ENCODE results near the gene SLC16A14. TPM values are rescaled to one million over a fixed set of nuclear protein-coding genes. Genes with fewer than 3 reads are reported as not detected.

The SLC16A14 gene
- total RNA-seq, 1 donor = under 0.01 TPM

DNA sequence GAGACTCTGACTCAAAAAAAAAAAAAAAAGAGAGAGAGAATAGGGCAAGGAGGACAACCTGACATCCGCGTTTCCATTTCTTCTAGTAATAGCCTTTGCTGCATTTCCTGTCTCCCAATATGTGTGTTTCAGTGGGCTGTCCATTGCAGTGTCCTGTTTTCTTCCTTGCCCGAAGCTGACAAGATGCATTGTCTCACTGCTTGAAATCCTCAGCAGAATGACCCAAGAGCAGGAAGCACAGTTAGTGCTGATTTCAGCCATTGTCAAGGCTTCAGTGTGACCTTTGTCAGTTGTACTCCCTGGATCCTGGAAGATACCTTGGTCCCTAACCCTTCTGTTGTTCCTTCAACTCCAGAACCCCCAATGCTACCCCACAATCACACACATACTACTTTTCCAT lies 71.2 kb downstream of the SLC16A14 start:
- no peak overlapping the region for H3K4me3 ChIP-seq (ENCODE audit: insufficient read depth, low read length)
- no peaks in the 10 kb centered on the region for H3K36me3 ChIP-seq (ENCODE audit: insufficient read depth, low read length)
- no peak overlapping the region for H3K27ac ChIP-seq (ENCODE audit: low read depth, low read length)
- H3K79me2 ChIP-seq (ENCODE audit: insufficient read depth, low read length) = no peaks in the 10 kb centered on the region
- no peaks in the 10 kb centered on the region for H4K20me1 ChIP-seq (ENCODE audit: insufficient read depth, low read length)
- H3K4me2 ChIP-seq (ENCODE audit: insufficient read depth, low read length) = no peak overlapping the region
- TF ChIP-seq CTCF (IDR thresholded peaks at IDR 0.05; ENCODE audit: extremely low read depth, low read depth, low read length) = no peak
- H2AFZ ChIP-seq (ENCODE audit: low read length) = no peak overlapping the region
- H3K9me3 ChIP-seq (ENCODE audit: low read depth, low read length) = no peaks in the 10 kb centered on the region
- no peak for DNase-seq (ENCODE audit: insufficient read length, low spot score, missing footprints)
- H3K4me1 ChIP-seq (ENCODE audit: insufficient read depth, low read length) = no peaks in the 10 kb centered on the region
- H3K27me3 ChIP-seq (ENCODE audit: insufficient read depth, low read length) = no peaks in the 10 kb centered on the region

DNA sequence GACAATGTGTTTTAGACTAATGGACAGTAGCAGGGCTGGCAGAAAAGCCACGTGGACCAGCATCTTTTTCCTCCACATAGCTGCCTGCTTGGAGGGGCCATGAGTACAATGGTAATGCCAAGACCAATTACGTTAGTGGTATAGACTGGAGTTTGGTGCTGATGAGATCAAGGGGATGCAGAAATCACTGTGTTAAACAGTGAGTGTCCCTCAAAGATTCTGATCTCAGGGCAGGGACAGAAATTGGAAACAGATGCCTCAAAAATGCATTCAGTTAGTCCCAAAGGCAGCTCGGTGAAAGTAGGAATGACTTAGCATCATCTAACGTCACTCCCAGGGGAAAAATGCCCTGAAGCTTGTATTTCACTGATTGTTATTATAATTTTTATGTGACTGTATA lies 72.4 kb downstream of the SLC16A14 start:
- no peaks in the 10 kb centered on the region for H4K20me1 ChIP-seq (ENCODE audit: insufficient read depth, low read length)
- no peak overlapping the region for H2AFZ ChIP-seq (ENCODE audit: low read length)
- H3K79me2 ChIP-seq (ENCODE audit: insufficient read depth, low read length) = no peaks in the 10 kb centered on the region
- no peaks in the 10 kb centered on the region for H3K4me1 ChIP-seq (ENCODE audit: insufficient read depth, low read length)
- peak; percentile 17 for DNase-seq (ENCODE audit: insufficient read length, low spot score, missing footprints)
- no peak overlapping the region for H3K4me2 ChIP-seq (ENCODE audit: insufficient read depth, low read length)
- H3K9me3 ChIP-seq (ENCODE audit: low read depth, low read length) = no peaks in the 10 kb centered on the region
- H3K4me3 ChIP-seq (ENCODE audit: insufficient read depth, low read length) = no peak overlapping the region
- no peaks in the 10 kb centered on the region for H3K36me3 ChIP-seq (ENCODE audit: insufficient read depth, low read length)
- no peaks in the 10 kb centered on the region for H3K27me3 ChIP-seq (ENCODE audit: insufficient read depth, low read length)
- TF ChIP-seq CTCF (IDR thresholded peaks at IDR 0.05; ENCODE audit: extremely low read depth, low read depth, low read length) = no peak
- H3K27ac ChIP-seq (ENCODE audit: low read depth, low read length) = no peak overlapping the region

DNA sequence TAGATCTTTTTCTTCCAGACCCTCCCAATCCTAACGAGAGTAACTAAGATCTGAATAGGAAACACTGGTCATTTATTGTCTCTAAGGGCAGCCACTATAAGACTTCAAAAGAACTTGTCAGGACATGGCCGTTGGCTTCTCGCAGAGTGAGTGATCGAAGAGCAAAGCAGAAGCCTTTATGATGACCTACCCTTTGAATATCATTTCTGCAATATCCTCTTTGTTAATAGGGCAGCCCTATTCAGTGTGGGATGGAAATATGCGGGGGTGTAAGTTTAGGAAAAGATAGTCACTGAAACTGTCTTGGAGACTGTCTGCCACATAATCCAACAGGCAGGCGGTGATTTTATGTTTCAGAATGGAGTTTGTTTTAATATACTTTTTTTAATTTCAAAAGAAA lies 75.5 kb downstream of the SLC16A14 start:
- H3K36me3 ChIP-seq (ENCODE audit: insufficient read depth, low read length) = no peaks in the 10 kb centered on the region
- H3K27ac ChIP-seq (ENCODE audit: low read depth, low read length) = no peak overlapping the region
- no peaks in the 10 kb centered on the region for H3K4me1 ChIP-seq (ENCODE audit: insufficient read depth, low read length)
- H4K20me1 ChIP-seq (ENCODE audit: insufficient read depth, low read length) = no peaks in the 10 kb centered on the region
- DNase-seq (ENCODE audit: insufficient read length, low spot score, missing footprints) = no peak
- no peak overlapping the region for H2AFZ ChIP-seq (ENCODE audit: low read length)
- H3K79me2 ChIP-seq (ENCODE audit: insufficient read depth, low read length) = no peaks in the 10 kb centered on the region
- H3K4me2 ChIP-seq (ENCODE audit: insufficient read depth, low read length) = no peak overlapping the region
- TF ChIP-seq CTCF (IDR thresholded peaks at IDR 0.05; ENCODE audit: extremely low read depth, low read depth, low read length) = no peak
- no peak overlapping the region for H3K4me3 ChIP-seq (ENCODE audit: insufficient read depth, low read length)
- no peaks in the 10 kb centered on the region for H3K9me3 ChIP-seq (ENCODE audit: low read depth, low read length)
- no peaks in the 10 kb centered on the region for H3K27me3 ChIP-seq (ENCODE audit: insufficient read depth, low read length)

Small RNA genes within 50 kb of the gene (small RNA-seq; reads per million reads assigned to genes)
- not detected for gene RNY4P19

Other genes with a start within 250 kb of the SLC16A14 start
- 207 and 249 TPM in 2 replicates for gene TRIP12, start 146.9 kb downstream of the SLC16A14 start, total RNA-seq
- gene FBXO36, start 146.4 kb downstream of the SLC16A14 start, total RNA-seq = 6.9 and 7.7 TPM in 2 replicates
- gene SP110, start 151.1 kb upstream of the SLC16A14 start, total RNA-seq = 15.3 and 15.9 TPM in 2 replicates
- under 0.01 and 0.36 TPM in 2 replicates for gene SP140, start 156.8 kb upstream of the SLC16A14 start, total RNA-seq

Measured in osteoblast (primary cell).